H9 (cell line): ENCODE measurements around the gene MYRF. TPM values are rescaled to one million over a fixed set of nuclear protein-coding genes. Genes with fewer than 3 reads are reported as not detected.

Source experiments
- DNase-seq: peaks from one replicate; pipeline ENCODE4 v3.0.0-alpha.2; 2017
- H2AFZ ChIP-seq: one replicate; pipeline ENCODE4 v1.6.1; 2013; ENCODE audit warnings: mild to moderate bottlenecking, low read length, control low read depth, moderate library complexity
- H2AK5ac ChIP-seq: 2 replicates; pipeline ENCODE4 v1.6.1; 2013; ENCODE audit warnings: low read length, control low read depth, mixed read lengths; ENCODE audit not compliant: insufficient read length
- H2BK120ac ChIP-seq: one replicate; pipeline ENCODE4 v1.6.1; 2013; ENCODE audit warnings: low read depth, mild to moderate bottlenecking, low read length, control low read depth, inconsistent platforms; ENCODE audit not compliant: poor library complexity, severe bottlenecking
- H2BK12ac ChIP-seq: 2 replicates; pipeline ENCODE4 v1.6.1; 2013; ENCODE audit warnings: low read length, control low read depth, mixed read lengths, low read depth; ENCODE audit not compliant: insufficient read length
- H2BK15ac ChIP-seq: 2 replicates; pipeline ENCODE4 v1.6.1; 2013; ENCODE audit warnings: low read depth, low read length, control low read depth
- H2BK20ac ChIP-seq: one replicate; pipeline ENCODE4 v1.6.1; 2013; ENCODE audit warnings: low read depth, mild to moderate bottlenecking, low read length, control low read depth, inconsistent platforms; ENCODE audit not compliant: poor library complexity, severe bottlenecking
- H2BK5ac ChIP-seq: 2 replicates; pipeline ENCODE4 v1.6.1; 2013; ENCODE audit warnings: low read length, control low read depth, mixed read lengths; ENCODE audit not compliant: insufficient read length
- H3K14ac ChIP-seq: 2 replicates; pipeline ENCODE4 v1.6.1; 2013; ENCODE audit warnings: low read length, control low read depth; ENCODE audit not compliant: insufficient read depth
- H3K18ac ChIP-seq: 2 replicates; pipeline ENCODE4 v1.6.1; 2013; ENCODE audit warnings: low read depth, mild to moderate bottlenecking, mixed read lengths, low read length, control low read depth; ENCODE audit not compliant: insufficient read length
- H3K23ac ChIP-seq: 2 replicates; pipeline ENCODE4 v1.6.1; 2013; ENCODE audit warnings: low read length, control low read depth, mixed read lengths, low read depth; ENCODE audit not compliant: insufficient read length
- H3K23me2 ChIP-seq: 2 replicates; pipeline ENCODE4 v1.6.1; 2013; ENCODE audit warnings: low read depth, mild to moderate bottlenecking, mixed read lengths, low read length, control low read depth; ENCODE audit not compliant: insufficient read length, poor library complexity, severe bottlenecking
- H3K27ac ChIP-seq: 2 replicates; pipeline ENCODE4 v1.5.1; 2013; ENCODE audit warnings: low read length, control low read depth, mixed read lengths, low read depth; ENCODE audit not compliant: insufficient read length
- H3K27me3 ChIP-seq: 2 replicates; pipeline ENCODE4 v1.6.1; 2013; ENCODE audit warnings: low read length, control low read depth, inconsistent platforms; ENCODE audit not compliant: insufficient read depth
- H3K4ac ChIP-seq: 2 replicates; pipeline ENCODE4 v1.6.1; 2013; ENCODE audit warnings: low read depth, mild to moderate bottlenecking, control low read depth, inconsistent platforms, low read length, moderate library complexity
- H3K4me1 ChIP-seq: 2 replicates; pipeline ENCODE4 v1.6.1; 2013; ENCODE audit warnings: low read length, control low read depth, inconsistent platforms; ENCODE audit not compliant: insufficient read depth
- H3K4me2 ChIP-seq: 2 replicates; pipeline ENCODE4 v1.6.1; 2013; ENCODE audit warnings: low read length, control low read depth, mixed read lengths; ENCODE audit not compliant: insufficient read length, insufficient read depth
- H3K56ac ChIP-seq: 2 replicates; pipeline ENCODE4 v1.6.1; 2013; ENCODE audit warnings: low read depth, mild to moderate bottlenecking, mixed read lengths, low read length, control low read depth; ENCODE audit not compliant: insufficient read length
- H3K79me1 ChIP-seq: 2 replicates; pipeline ENCODE4 v1.6.1; 2013; ENCODE audit warnings: low read depth, mild to moderate bottlenecking, moderate library complexity, low read length, control low read depth, inconsistent platforms; ENCODE audit not compliant: insufficient read depth, poor library complexity, severe bottlenecking
- H3K79me2 ChIP-seq: 2 replicates; pipeline ENCODE4 v1.6.1; 2013; ENCODE audit warnings: low read length, control low read depth, inconsistent platforms; ENCODE audit not compliant: insufficient read depth
- H3K9ac ChIP-seq: 2 replicates; pipeline ENCODE4 v1.6.1; 2013; ENCODE audit warnings: low read length, control low read depth, mixed read lengths; ENCODE audit not compliant: insufficient read length; ENCODE audit errors: extremely low read depth
- H3K9me3 ChIP-seq: one replicate; pipeline ENCODE4 v1.6.1; 2013; ENCODE audit warnings: low read depth, low read length, inconsistent platforms; ENCODE audit not compliant: control insufficient read depth
- H3T11ph ChIP-seq: one replicate; pipeline ENCODE4 v1.6.1; 2013; ENCODE audit warnings: mild to moderate bottlenecking, low read length, control low read depth, inconsistent platforms
- H4K20me1 ChIP-seq: one replicate; pipeline ENCODE4 v1.6.1; 2013; ENCODE audit not compliant: control insufficient read depth, insufficient read length, insufficient read depth
- H4K5ac ChIP-seq: 2 replicates; pipeline ENCODE4 v1.6.1; 2013; ENCODE audit warnings: low read depth, mild to moderate bottlenecking, mixed read lengths, low read length, control low read depth; ENCODE audit not compliant: insufficient read length
- H4K8ac ChIP-seq: replicated peaks from 2 replicates; pipeline ENCODE4 v1.6.1; 2013; ENCODE audit warnings: low read length, control low read depth, mixed read lengths, low read depth; ENCODE audit not compliant: insufficient read length
- H4K91ac ChIP-seq: 2 replicates; pipeline ENCODE4 v1.6.1; 2013; ENCODE audit warnings: low read depth, mild to moderate bottlenecking, moderate library complexity, mixed read lengths, low read length, control low read depth; ENCODE audit not compliant: insufficient read length
- H3K27ac Mint-ChIP-seq, 3 experiments: 2 replicates in 2 of 3; 3 replicates in 1 of 3; pipeline ENCODE4 v1.8.0; 2020 to 2021; ENCODE audit warnings: mixed read lengths in 3 of 3, mild to moderate bottlenecking in 1 of 3, moderate library complexity in 1 of 3
- H3K27me3 Mint-ChIP-seq: 2 replicates; pipeline ENCODE4 v1.8.0; 2021; ENCODE audit warnings: low read depth, mild to moderate bottlenecking, moderate library complexity, mixed read lengths
- H3K36me3 Mint-ChIP-seq, 3 experiments: 2 replicates in 2 of 3; 3 replicates in 1 of 3; pipeline ENCODE4 v1.8.0; 2020 to 2021; ENCODE audit warnings: low read depth in 3 of 3, mixed read lengths in 3 of 3; ENCODE audit not compliant: insufficient read depth in 1 of 3
- H3K4me1 Mint-ChIP-seq, 2 experiments: 2 replicates each; pipeline ENCODE4 v1.8.0; 2020; ENCODE audit warnings: mixed read lengths in 2 of 2
- H3K4me3 Mint-ChIP-seq, 2 experiments: 2 replicates in 1 of 2; 3 replicates in 1 of 2; pipeline ENCODE4 v1.8.0; 2020 to 2021; ENCODE audit warnings: mild to moderate bottlenecking in 2 of 2, mixed read lengths in 2 of 2, moderate library complexity in 1 of 2
- H3K9me3 Mint-ChIP-seq, 2 experiments: 2 replicates in 1 of 2; 3 replicates in 1 of 2; pipeline ENCODE4 v1.8.0; 2020; ENCODE audit warnings: mild to moderate bottlenecking in 2 of 2, mixed read lengths in 2 of 2, moderate library complexity in 1 of 2
- CTCF ChIP-seq: fragments of 200-600 bp; sonication (generic); conservative IDR thresholded peaks from 3 replicates; pipeline ENCODE4 v1.8.0; 2021; ENCODE audit warnings: antibody characterized with exemption, mild to moderate bottlenecking
- WGBS: extraction: QIAGEN DNeasy Blood & Tissue Kit; methylation state at CpG from one replicate; pipeline ENCODE4 v1.1.7; 2013; ENCODE audit warnings: missing lambda C conversion rate, low lambda C conversion rate, mixed read lengths; ENCODE audit not compliant: insufficient read length; ENCODE audit errors: extremely low coverage; 5-methylcytosine and 5-hydroxymethylcytosine counted together
- total RNA-seq: library from RNA; stranded (reverse); gene quantifications from 2 replicates; pipeline ENCODE4 v1.2.1, GENCODE V29; 2021

Gene MYRF
- total RNA-seq, 1 experiment from 2014 or later: 13.9 TPM

DNA sequence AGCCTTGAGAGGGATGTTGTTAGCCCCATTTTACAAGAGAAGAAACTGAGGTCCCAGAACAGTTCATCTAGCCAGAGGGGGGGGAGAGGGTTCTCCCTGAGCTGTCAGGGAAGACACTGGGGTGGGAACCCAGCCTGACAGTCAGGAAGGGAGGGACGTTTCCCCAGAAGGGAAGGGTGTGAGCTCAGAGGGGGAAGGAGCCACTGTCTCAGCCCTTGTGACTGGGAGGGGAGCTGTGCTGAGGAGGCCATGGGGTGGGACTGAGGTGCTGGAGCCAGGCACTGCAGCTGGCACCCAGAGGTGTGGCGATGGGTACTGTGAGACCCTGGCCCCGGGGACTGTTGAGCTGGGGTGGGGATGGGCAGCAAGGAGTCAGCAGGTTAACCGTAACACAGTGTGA is 36.6 kb upstream of the MYRF start:
- H3K36me3 Mint-ChIP-seq: no peaks in the 10 kb centered on the region

More for the DNA sequence above, 36.6 kb upstream of the MYRF start:
- no peak overlapping the region for H2AK5ac ChIP-seq
- H2BK120ac ChIP-seq: no peak overlapping the region
- H2BK5ac ChIP-seq: no peak overlapping the region
- no peaks in the 10 kb centered on the region for H4K20me1 ChIP-seq
- peaks cover 4% of the 10 kb centered on the region for H3K23me2 ChIP-seq
- H3K14ac ChIP-seq: no peak overlapping the region
- Mint-ChIP-seq H3K4me3 (peak overlapping the region in 1 of 2 experiments; percentile 55; a peak in 2 of 5 replicates), H3K27me3 (no peaks in the 10 kb centered on the region), H3K27ac (no peak overlapping the region), H3K9me3 (no peaks in the 10 kb centered on the region), H3K4me1 (peaks cover 47 to 59% of the 10 kb centered on the region in 2 experiments)
- no peaks in the 10 kb centered on the region for H3K27me3 ChIP-seq
- H4K91ac ChIP-seq: no peak overlapping the region
- H3K23ac ChIP-seq: no peak overlapping the region
- no peak overlapping the region for H2BK20ac ChIP-seq
- TF ChIP-seq CTCF: no peak
- no peak overlapping the region for H3K27ac ChIP-seq
- no peak overlapping the region for H3K56ac ChIP-seq
- peaks cover 5% of the 10 kb centered on the region; the same call in 1 of the 2 replicates for H3K4me1 ChIP-seq
- H3K79me2 ChIP-seq: no peaks in the 10 kb centered on the region; the same call in 1 of the 2 replicates
- H4K5ac ChIP-seq: no peak overlapping the region
- no peak for DNase-seq
- no peak overlapping the region for H3K4ac ChIP-seq
- no peak overlapping the region for H2AFZ ChIP-seq
- H3K9me3 ChIP-seq: no peaks in the 10 kb centered on the region
- no peak overlapping the region for H3K18ac ChIP-seq
- no CpG with 5 or more reads among the region's 4 CpGs for WGBS
- no peak overlapping the region for H3K4me2 ChIP-seq
- no peak overlapping the region for H2BK12ac ChIP-seq
- no peaks in the 10 kb centered on the region for H3K79me1 ChIP-seq
- no peak overlapping the region for H2BK15ac ChIP-seq
- no peak overlapping the region for H3K9ac ChIP-seq
- no peak overlapping the region for H3T11ph ChIP-seq
- no peak overlapping the region for H4K8ac ChIP-seq
